Activated CD4-positive, alpha-beta T cell treated with anti-CD3 and anti-CD28 coated beads, Interleukin-2, amount 10 ng/mL, durations not matched to agents 7 days and 5 days (primary cell): Measurements from ENCODE around the gene ZBTB37. TPM values are rescaled to one million over a fixed set of nuclear protein-coding genes. Genes with fewer than 3 reads are reported as not detected.
A peak's percentile ranks its signal among the peaks of the same experiment; 100 is the strongest.
"Not testable (repeated sequence)": the region's sequence is repeated elsewhere in the genome, so short reads cannot be mapped to it uniquely, and the experiment has no call there.

Experiments
- CTCF ChIA-PET: fragments of 350-600 bp; sonication (Branson Sonifier 250); formaldehyde crosslinking; loops from one replicate; lab custom pipeline; 2021; ENCODE audit warnings: antibody characterized with exemption; lab: Charles Lee
- POLR2A ChIA-PET: fragments of 350-600 bp; sonication (Branson Sonifier 250); formaldehyde crosslinking; loops from one replicate; lab custom pipeline; 2021; ENCODE audit warnings: antibody characterized with exemption; lab: Charles Lee
- DNase-seq: peaks from one replicate; pipeline ENCODE4 v3.0.0-alpha.2; 2020
- H3K27ac Mint-ChIP-seq: one replicate; pipeline ENCODE4 v1.8.0; 2021; ENCODE audit warnings: mild to moderate bottlenecking, moderate library complexity, mixed read lengths
- H3K27me3 Mint-ChIP-seq: one replicate; pipeline ENCODE4 v1.8.0; 2021; ENCODE audit warnings: mixed read lengths
- H3K36me3 Mint-ChIP-seq: one replicate; pipeline ENCODE4 v1.8.0; 2021; ENCODE audit warnings: low read depth, mixed read lengths
- H3K4me1 Mint-ChIP-seq: one replicate; pipeline ENCODE4 v1.8.0; 2021; ENCODE audit warnings: mixed read lengths
- H3K4me3 Mint-ChIP-seq: one replicate; pipeline ENCODE4 v1.8.0; 2021; ENCODE audit warnings: mild to moderate bottlenecking, moderate library complexity, mixed read lengths
- H3K9me3 Mint-ChIP-seq: one replicate; pipeline ENCODE4 v1.8.0; 2021; ENCODE audit warnings: mixed read lengths
- total RNA-seq, 2 experiments: library from RNA; stranded (reverse); gene quantifications; one replicate each; pipeline ENCODE4 v1.2.3, GENCODE V29; 2021

ZBTB37 gene
- total RNA-seq, 2 experiments from 2014 or later: 10.2 to 10.9 TPM

GRCh38 chr1:173867753-173868265 lies 371 bp upstream of the ZBTB37 start, which contains the start of gene GAS5:
Gene GAS5 (minus strand): TSS chr1:173867989.
- peak; percentile 100 for DNase-seq
- Mint-ChIP-seq H3K4me3 (peak within 1 kb of the TSS; percentile 95), H3K9me3 (no peaks in the 10 kb centered on the region), H3K4me1 (peaks cover 66% of the 10 kb centered on the region), H3K27me3 (no peaks in the 10 kb centered on the region), H3K27ac (peak within 1 kb of the TSS; percentile 96), H3K36me3 (peaks cover 58% of the 10 kb centered on the region)
- POLR2A ChIA-PET: interaction anchor here (0.6 to 2.1 kb wide), 4 partner anchors 33 to 438 kb away, joined by 3 to 7 read pairs (median 4); partner anchors contain the start of genes CENPL, DARS2 and PRDX6
- CTCF ChIA-PET: interaction anchor here (0.8 to 1.2 kb wide), 2 partner anchors 40 to 155 kb away, joined by 3 to 4 read pairs; no protein-coding TSS in a partner anchor

GRCh38 chr1:173869021-173869359 lies 810 bp downstream of the ZBTB37 start:
- Mint-ChIP-seq H3K9me3 (no peaks in the 10 kb centered on the region), H3K4me1 (peaks cover 63% of the 10 kb centered on the region), H3K27ac (peak overlapping the region; percentile 96), H3K27me3 (no peaks in the 10 kb centered on the region), H3K36me3 (peaks cover 56% of the 10 kb centered on the region), H3K4me3 (peak overlapping the region; percentile 95)
- ChIA-PET POLR2A (interaction anchor here (2.1 kb wide), 1 partner anchor 45 kb away, joined by 7 read pairs; the partner anchor contains the start of genes CENPL and DARS2), CTCF (interaction anchor here (1.2 kb wide), 1 partner anchor 41 kb away, joined by 4 read pairs; no protein-coding TSS in a partner anchor)
- no peak for DNase-seq

- peak; percentile 52 for DNase-seq
- Mint-ChIP-seq H3K9me3 (no peaks in the 10 kb centered on the region), H3K27ac (peak overlapping the region; percentile 96), H3K4me1 (peaks cover 52% of the 10 kb centered on the region), H3K4me3 (peak overlapping the region; percentile 95), H3K27me3 (no peaks in the 10 kb centered on the region), H3K36me3 (peaks cover 44% of the 10 kb centered on the region)
- ChIA-PET CTCF (interaction anchor here (0.6 to 0.9 kb wide), 3 partner anchors 10 to 79 kb away, joined by 3 read pairs; no protein-coding TSS in a partner anchor), POLR2A (interaction anchor here (0.5 kb wide), 1 partner anchor 1044 kb away, joined by 3 read pairs; no protein-coding TSS in a partner anchor)
Measured at GRCh38 chr1:173870252-173871075, 2.3 kb downstream of the ZBTB37 start.

- Mint-ChIP-seq H3K36me3 (peaks cover 43% of the 10 kb centered on the region), H3K4me3 (peak overlapping the region; percentile 95), H3K9me3 (no peaks in the 10 kb centered on the region), H3K27ac (peak overlapping the region; percentile 96), H3K4me1 (peaks cover 46% of the 10 kb centered on the region), H3K27me3 (no peaks in the 10 kb centered on the region)
- CTCF ChIA-PET: no interaction called here
- no peak for DNase-seq
- POLR2A ChIA-PET: no interaction called here
Measured at GRCh38 chr1:173871091-173871490, 2.9 kb downstream of the ZBTB37 start.

GRCh38 chr1:173871500-173871899 lies 3.3 kb downstream of the ZBTB37 start:
- ChIA-PET CTCF (no interaction called here), POLR2A (no interaction called here)

DNA sequence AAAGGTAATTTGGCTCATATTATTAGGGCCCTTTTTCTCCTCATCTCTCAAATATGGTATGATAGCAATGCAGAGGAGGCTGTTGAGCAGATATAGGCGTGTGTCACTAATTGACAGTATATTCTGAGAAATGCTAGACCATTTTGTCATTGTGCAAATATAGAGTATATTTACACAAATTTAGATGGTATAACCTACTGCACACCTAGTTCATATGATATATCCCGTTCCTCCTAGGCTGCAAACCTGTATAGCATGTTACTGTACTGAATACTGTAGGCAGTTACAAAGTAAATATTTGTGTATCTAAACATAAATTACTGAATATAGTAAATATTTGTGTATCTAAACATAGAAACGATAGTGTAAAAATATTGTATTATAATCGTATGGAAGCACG lies 8.6 kb downstream of the ZBTB37 start:
- H3K27me3 Mint-ChIP-seq: no peaks in the 10 kb centered on the region
- ChIA-PET POLR2A (no interaction called here), CTCF (interaction anchor here (0.6 kb wide), 1 partner anchor 655 kb away, joined by 3 read pairs; no protein-coding TSS in a partner anchor)
- DNase-seq: no peak
- peaks cover 3% of the 10 kb centered on the region for H3K9me3 Mint-ChIP-seq
- no peak overlapping the region for H3K4me3 Mint-ChIP-seq
- peaks cover 31% of the 10 kb centered on the region for H3K36me3 Mint-ChIP-seq
- H3K4me1 Mint-ChIP-seq: peaks cover 8% of the 10 kb centered on the region
- H3K27ac Mint-ChIP-seq: no peak overlapping the region

More at GRCh38 chr1:173871500-173871899, 3.3 kb downstream of the ZBTB37 start:
- peaks cover 42% of the 10 kb centered on the region for H3K4me1 Mint-ChIP-seq
- peaks cover 41% of the 10 kb centered on the region for H3K36me3 Mint-ChIP-seq
- H3K4me3 Mint-ChIP-seq: peak overlapping the region; percentile 48
- no peaks in the 10 kb centered on the region for H3K27me3 Mint-ChIP-seq
- DNase-seq: no peak
- H3K9me3 Mint-ChIP-seq: no peaks in the 10 kb centered on the region
- H3K27ac Mint-ChIP-seq: peak overlapping the region; percentile 96

DNA sequence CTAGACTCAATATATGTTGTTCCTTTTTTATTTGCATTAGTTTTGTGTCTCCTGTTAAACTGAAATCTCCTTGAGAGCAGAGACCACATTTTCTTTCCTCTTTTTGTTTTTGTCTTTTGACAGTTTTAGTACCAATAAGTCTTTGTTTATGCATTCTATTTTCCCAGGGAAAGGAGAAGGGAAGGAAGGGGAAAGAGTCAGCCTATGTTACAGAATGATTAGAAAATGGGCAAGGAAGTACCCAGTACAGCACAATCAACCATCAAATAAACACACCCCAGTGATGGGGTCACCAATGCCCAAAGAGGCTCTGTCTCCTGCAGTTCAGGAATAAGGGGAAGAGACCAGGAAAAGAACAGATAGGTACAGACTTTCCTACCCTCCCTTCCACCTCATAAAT lies 10.1 kb downstream of the ZBTB37 start:
- CTCF ChIA-PET: no interaction called here
- Mint-ChIP-seq H3K27ac (no peak overlapping the region), H3K4me1 (peaks cover 6% of the 10 kb centered on the region), H3K36me3 (peaks cover 25% of the 10 kb centered on the region), H3K9me3 (peaks cover 3% of the 10 kb centered on the region), H3K4me3 (no peak overlapping the region), H3K27me3 (no peaks in the 10 kb centered on the region)
- POLR2A ChIA-PET: no interaction called here
- DNase-seq: no peak

DNA sequence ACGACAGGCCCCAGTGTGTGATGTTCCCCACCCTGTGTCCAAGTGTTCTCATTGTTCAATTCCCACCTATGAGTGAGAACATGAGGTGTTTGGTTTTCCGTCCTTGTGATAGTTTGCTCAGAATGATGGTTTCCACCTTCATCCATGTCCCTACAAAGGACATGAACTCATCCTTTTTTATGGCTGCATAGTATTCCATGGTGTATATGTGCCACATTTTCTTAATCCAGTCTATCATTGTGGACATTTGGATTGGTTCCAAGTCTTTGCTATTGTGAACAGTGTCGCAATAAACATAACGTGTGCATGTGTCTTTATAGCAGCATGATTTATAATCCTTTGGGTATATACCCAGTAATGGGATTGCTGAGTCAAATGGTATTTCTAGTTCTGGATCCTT lies 12.9 kb downstream of the ZBTB37 start:
- CTCF ChIA-PET, H3K9me3 Mint-ChIP-seq, H3K4me3 Mint-ChIP-seq, POLR2A ChIA-PET, H3K27me3 Mint-ChIP-seq, H3K4me1 Mint-ChIP-seq, DNase-seq, H3K27ac Mint-ChIP-seq: not testable (repeated sequence)
- peaks cover 22% of the 10 kb centered on the region for H3K36me3 Mint-ChIP-seq

DNA sequence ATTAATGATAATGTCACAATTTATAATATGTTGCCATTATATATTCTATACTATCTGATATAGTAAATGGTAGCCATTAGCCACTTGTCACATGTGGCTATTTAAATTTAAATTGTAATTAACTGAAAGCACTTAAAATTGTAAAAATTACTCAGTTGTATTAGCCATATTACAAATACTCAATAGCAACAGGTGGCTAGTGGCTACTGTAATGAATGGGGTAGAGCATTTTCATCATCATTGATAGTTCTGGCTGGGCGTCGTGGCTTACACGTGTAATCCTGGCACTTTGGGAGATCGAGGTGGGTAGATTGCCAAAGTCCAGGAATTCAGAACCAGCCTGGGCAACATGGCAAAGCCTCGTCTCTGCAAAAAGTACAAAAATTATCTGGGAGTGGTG lies 16.5 kb downstream of the ZBTB37 start:
- no peak overlapping the region for H3K27ac Mint-ChIP-seq
- H3K36me3 Mint-ChIP-seq: peaks cover 33% of the 10 kb centered on the region
- CTCF ChIA-PET: no interaction called here
- no peaks in the 10 kb centered on the region for H3K27me3 Mint-ChIP-seq
- DNase-seq: no peak
- H3K4me1 Mint-ChIP-seq: peaks cover 16% of the 10 kb centered on the region
- peaks cover 3% of the 10 kb centered on the region for H3K9me3 Mint-ChIP-seq
- H3K4me3 Mint-ChIP-seq: no peak overlapping the region
- POLR2A ChIA-PET: no interaction called here

GRCh38 chr1:173886746-173887611 lies 18.8 kb downstream of the ZBTB37 start:
- no peak overlapping the region for H3K4me3 Mint-ChIP-seq
- CTCF ChIA-PET: no interaction called here
- no peak for DNase-seq
- H3K27ac Mint-ChIP-seq: peak overlapping the region; percentile 55
- H3K4me1 Mint-ChIP-seq: peaks cover 16% of the 10 kb centered on the region
- H3K27me3 Mint-ChIP-seq: no peaks in the 10 kb centered on the region
- H3K9me3 Mint-ChIP-seq: no peaks in the 10 kb centered on the region
- peaks cover 42% of the 10 kb centered on the region for H3K36me3 Mint-ChIP-seq
- POLR2A ChIA-PET: no interaction called here

- H3K27ac Mint-ChIP-seq: no peak overlapping the region
Measured at GRCh38 chr1:173887627-173888026, 19.4 kb downstream of the ZBTB37 start.

DNA sequence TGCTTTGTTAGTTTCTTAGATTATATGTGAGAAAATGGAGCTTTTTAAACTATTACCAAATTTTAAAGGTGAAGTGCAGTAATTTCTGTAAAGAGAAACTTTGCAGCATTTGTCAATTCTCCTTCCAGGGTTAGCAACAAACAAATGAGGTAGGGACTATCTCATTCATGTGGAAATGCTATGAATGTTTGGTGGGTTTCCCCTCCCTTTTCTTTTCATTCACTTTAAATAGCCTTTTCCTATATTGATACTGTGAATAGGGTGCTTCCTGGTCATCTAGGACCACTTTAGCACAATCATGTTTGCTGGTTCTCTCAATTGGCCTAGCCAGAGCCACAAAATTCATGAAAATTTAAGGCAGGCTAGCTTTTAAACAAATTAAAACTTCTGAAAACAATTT lies 20.6 kb downstream of the ZBTB37 start:
- Mint-ChIP-seq H3K27ac (no peak overlapping the region), H3K27me3 (no peaks in the 10 kb centered on the region), H3K36me3 (peaks cover 42% of the 10 kb centered on the region), H3K9me3 (no peaks in the 10 kb centered on the region), H3K4me1 (peaks cover 16% of the 10 kb centered on the region), H3K4me3 (no peak overlapping the region)
- DNase-seq: no peak
- ChIA-PET POLR2A (no interaction called here), CTCF (interaction anchor here (1.2 kb wide), 1 partner anchor 9 kb away, joined by 3 read pairs; no protein-coding TSS in a partner anchor)

More at GRCh38 chr1:173887627-173888026, 19.4 kb downstream of the ZBTB37 start:
- Mint-ChIP-seq H3K27me3 (no peaks in the 10 kb centered on the region), H3K4me1 (peaks cover 16% of the 10 kb centered on the region), H3K36me3 (peaks cover 42% of the 10 kb centered on the region), H3K4me3 (no peak overlapping the region), H3K9me3 (no peaks in the 10 kb centered on the region)
- ChIA-PET POLR2A (no interaction called here), CTCF (interaction anchor here (0.5 kb wide), 1 partner anchor 41 kb away, joined by 3 read pairs; no protein-coding TSS in a partner anchor)
- no peak for DNase-seq
